DMS53 (cell line): Measurements from ENCODE around the gene TUBGCP6.
"Not testable (repeated sequence)": the region's sequence is repeated elsewhere in the genome, so short reads cannot be mapped to it uniquely, and the experiment has no call there.

ENCODE experiments used
- DNase-seq: peaks from one replicate; lab custom pipeline; 2025; lab: John Stamatoyannopoulos, UW

Gene TUBGCP6

DNA sequence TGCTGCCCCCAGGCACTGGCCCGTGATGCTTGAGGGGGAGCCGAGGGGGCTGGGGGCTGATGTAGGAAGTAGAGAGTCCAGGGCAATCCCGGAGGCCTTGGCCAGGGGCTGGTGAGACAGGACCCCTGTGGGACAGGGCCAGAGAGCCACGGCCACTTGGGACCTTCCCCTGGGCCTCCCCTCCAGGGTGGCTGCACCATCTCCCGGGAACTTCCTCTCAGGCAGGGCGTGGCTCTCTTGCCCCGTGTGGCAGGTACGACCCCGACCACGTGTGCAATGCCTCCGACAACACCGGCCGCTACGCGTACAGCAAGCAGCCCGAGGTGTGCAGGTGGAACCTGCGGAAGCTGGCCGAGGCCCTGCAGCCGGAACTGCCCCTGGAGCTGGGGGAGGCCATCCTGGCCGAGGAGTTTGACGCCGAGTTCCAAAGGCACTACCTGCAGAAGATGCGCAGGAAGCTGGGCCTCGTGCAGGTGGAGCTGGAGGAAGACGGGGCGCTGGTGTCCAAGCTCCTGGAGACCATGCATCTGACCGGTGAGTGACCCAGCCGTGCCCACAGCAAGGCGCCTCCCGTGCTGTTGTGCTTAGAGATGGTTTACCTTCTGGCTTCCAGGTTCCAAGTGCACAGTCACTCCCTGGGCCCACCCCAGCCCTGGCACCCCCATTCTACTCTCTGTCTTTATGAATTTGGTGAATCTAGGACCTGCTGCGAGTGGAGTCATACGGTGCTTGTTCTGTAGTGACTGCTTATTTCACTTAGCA lies 34.3 kb downstream of the TUBGCP6 start:
- DNase-seq, result no peak

DNA sequence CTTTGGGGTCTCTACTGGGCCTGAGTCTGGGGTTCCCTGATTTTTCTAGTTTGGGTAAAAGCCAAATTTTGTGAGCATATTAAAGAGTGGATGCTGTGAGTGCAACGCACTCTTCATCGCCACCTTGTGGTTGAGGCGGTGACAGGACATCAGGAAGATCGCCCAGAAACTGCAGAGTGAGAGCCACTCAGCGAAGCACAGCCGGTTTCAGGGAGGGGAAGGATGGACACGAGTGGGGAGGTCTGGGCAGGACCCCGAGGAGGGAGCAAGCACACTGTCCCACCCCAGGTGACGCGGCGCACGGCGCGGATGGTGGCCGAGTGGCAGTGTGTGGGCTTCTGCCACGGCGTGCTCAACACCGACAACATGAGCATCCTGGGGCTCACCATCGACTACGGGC lies 34.9 kb downstream of the TUBGCP6 start:
- DNase-seq, result peak; percentile 73

DNA sequence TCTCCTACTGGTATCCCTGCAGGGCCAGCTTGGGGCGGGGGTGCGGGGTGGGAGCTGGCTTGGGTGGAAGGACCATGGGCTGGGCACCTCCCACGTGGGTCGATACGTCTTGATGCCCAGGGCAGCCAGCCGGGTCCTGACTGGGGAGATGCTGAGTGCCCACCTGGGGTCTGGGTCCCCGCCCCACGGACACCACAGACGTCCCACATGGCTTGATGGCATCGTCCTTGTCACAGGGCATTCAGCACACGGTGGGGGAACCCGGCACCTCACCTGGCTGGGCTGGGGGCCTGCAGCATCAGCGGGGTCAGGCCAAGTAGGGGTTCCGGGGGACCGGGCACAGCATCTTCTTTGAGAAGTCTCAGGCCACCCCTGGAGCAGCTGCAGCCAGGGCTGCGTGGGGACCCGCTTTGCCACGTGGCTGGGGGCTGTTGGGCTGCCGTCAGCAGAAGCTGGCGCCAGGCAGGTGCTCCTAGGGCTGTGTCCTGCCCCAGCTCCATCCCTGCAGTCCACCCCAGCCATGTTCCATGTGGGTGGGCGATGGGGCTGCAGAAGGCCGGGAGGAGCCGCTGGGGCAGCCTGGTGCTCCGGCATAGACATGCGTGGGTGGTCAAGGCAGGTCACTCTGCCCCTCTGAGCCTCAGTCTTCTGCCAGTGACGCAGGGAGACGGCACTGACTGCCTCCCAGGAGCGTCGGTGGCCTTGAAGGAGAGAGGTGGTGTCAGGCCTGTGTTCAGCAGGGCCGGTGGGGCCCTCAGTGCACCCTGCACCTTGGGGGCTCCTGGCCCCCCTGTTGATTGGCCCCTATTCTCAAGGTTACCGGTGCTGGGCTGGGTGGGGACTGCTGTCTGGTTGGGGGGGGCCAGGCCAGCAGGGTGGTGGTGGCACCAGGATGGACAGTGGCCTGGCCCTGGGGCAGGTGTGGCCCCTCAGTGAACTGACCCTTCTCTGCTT lies 35.6 kb downstream of the TUBGCP6 start:
- peak; percentile 25 for DNase-seq

DNA sequence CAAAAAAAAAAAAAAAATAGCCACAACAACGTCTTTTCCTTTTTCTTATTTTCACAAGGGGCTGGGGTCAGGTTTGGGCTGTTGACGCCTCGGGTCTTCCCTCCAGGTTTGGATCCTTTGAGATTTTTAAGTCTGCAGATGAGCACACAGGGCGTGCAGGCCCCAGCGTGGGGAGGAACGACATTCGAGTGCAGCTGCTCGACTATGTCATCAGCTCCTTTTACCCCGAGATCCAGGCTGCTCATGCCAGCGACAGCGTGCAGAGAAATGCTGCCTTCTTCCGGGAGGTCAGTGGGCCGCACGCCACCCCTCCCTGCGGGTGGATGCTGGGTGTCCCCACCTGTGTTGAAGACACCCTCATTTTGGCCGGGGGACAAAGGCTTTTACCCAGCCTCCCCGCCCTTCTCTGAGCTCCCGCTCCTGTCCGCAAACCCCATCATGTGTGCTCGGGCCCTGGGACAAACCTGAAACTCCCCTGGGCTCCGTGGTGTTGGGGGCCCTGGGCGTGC lies 36.3 kb downstream of the TUBGCP6 start:
- DNase-seq, result no peak

DNA sequence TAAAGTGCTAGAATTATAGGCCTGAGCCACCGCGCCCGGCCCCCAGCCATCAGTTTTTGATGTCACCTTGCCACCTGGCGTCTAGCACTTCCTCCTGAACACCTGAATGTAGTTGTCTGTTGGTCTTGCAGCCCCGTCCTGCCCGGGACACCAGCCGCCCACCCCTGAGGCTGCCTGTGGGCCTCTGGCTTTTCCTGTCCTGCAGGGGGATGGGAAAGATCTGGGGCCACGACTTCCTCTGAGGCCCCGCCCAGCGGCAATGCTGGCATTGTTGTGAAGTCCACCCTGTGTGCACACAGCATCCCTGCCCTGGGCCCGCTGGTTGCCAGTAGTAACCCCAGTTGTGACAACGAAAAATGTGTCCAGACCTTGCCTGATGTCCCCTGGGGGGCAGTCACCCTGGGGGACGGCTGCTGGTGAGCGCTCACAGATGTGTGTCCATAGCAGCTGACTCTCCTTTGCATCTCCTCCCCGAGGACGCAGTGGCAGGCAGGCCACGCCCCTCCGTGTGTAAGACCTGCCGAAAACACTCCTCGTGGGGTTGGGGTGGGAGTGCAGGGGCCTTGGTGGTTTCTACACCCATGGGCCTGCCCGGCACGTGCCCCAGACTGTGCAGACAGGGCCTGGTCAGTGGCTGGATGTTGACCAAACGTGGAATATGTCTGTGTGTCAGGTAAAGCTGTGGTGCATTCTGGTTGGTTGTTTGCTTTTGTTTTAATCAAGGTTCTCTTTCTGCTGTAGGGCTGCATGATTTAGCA lies 37.3 kb downstream of the TUBGCP6 start:
- no peak for DNase-seq

DNA sequence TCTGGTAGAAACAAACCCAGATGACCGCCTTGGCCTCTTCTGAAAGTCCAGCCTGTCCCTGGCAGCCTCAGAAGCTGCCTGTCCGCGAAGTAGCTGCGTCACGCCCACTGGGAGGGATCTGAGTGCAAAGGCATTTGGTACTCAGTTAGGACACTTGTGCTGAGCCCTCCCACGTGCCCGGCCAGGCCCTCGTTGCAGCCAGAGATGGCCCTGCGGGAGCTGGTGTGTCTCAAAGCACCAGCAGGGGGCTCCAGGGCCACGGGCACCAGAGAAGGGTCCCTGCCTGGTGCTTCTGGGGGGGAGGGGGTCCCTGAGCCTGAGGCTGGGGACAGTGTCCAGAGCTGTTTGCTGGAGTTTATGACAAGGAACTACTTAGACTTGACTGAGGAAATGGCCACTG lies 38.2 kb downstream of the TUBGCP6 start:
- DNase-seq, result peak; percentile 41

DNA sequence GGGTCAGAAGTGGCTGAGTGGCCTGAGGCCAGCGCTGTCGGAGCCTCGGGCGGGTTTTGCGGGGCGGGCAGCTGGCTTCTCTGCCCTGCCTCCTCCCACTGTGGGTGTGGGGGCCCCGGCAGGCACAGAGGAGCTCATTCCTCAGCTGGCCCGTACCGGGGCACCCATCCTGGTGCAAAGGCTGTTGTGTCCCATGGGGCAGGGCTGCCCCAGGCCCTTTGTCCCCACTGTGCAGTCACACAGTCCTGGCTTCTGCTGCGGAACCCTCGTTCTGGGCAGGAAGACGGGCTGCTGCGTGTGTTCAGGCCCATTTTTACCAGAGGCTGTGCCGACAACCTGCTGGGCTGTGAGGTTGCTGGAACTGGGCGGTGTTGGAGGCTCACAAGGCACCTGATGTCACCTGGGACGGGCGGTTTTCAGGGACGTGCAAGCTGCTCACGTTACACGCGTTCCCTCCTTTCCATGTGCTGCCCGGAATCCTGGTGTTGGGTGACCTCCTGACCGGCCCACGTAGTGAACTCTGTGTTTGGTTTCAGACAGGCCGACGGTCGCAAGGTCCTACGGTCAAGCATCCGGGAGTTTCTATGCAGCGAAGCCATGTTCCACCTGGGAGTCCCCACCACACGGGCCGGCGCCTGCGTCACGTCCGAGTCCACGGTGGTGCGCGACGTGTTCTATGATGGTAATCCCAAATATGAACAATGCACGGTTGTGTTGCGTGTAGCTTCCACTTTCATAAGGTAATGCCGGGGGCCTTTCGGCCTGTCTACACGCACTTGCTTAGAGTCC lies 38.8 kb downstream of the TUBGCP6 start:
- no peak for DNase-seq

DNA sequence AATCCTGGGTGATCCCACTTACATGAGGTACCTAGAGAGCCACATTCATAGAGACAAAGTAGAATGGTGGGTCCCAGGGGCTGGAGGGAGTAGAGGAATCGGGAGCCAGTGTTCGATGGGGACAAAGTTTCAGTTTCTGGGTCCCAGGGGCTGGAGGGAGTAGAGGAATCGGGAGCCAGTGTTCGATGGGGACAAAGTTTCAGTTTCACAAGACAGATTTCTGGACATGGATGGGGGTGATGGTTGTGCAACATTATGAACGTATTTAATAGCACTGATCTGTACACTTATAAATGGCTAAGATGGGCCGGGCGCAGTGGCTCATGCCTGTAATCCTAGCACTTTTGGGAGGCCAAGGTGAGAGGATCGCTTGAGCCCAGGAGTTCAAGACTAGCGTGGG lies 39.8 kb downstream of the TUBGCP6 start:
- DNase-seq, result not testable (repeated sequence)

DNA sequence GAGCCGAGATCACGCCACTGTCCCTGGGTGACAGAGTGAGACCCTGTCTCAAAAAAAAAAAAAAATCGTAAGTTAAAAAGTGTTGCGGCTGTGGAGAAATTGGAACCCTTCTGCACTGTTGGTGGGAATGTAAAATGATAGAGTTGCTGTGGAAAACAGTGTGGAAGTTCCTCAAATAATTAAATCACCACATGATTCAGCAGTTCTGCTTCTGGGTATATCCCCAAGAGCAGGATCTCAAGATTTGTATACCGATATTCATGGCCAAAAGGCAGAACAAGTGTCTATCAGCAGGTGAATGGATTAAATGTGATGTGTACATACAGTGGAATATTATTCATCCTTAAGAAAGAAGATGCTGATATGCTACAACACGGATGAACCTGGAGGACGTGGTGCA lies 40.3 kb downstream of the TUBGCP6 start:
- DNase-seq, result no peak

DNA sequence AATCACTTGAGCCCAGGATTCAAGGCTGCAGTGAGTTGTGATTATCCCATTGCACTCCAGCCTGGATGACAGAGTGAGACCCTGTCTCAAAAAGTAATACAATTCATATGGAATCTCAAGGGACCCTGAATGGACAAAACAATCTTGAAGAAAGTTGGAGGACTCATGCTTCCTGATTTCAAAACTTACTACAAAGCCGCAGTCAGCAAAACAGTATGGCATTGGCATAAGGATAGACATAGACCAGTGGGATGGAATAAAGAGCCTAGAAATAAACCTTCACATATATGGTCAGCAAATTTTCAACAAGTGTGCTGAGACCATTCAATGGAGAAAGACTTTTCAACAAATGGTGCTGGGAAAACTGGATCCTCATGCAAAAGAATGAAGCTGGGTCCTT lies 41.5 kb downstream of the TUBGCP6 start:
- no peak for DNase-seq

DNA sequence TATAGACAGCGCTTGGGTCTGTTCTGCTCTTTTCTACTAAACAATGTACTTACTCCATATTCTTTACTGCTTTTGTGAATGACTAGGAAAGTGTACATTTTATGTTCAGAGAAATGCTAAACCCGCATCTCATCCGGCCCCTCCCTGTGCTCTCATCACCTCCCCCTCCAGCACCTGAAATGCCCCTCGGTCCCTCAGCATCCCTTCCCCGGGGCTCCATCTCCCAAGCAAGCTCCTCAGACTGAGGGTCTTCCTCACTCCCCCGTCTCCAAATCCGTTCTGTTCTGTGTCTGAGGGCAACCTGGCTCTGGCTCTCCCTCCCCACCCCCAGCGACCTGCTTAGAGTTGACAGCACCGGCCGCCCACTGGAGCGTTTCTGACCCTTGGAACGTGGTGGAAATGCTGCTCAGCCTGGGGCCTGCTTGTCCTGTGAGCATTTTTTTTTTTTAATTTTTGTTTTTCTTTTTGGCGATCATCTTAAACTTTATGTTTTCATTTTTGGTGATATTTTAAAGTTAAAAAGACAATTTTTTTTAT lies 42.6 kb downstream of the TUBGCP6 start:
- no peak for DNase-seq

DNA sequence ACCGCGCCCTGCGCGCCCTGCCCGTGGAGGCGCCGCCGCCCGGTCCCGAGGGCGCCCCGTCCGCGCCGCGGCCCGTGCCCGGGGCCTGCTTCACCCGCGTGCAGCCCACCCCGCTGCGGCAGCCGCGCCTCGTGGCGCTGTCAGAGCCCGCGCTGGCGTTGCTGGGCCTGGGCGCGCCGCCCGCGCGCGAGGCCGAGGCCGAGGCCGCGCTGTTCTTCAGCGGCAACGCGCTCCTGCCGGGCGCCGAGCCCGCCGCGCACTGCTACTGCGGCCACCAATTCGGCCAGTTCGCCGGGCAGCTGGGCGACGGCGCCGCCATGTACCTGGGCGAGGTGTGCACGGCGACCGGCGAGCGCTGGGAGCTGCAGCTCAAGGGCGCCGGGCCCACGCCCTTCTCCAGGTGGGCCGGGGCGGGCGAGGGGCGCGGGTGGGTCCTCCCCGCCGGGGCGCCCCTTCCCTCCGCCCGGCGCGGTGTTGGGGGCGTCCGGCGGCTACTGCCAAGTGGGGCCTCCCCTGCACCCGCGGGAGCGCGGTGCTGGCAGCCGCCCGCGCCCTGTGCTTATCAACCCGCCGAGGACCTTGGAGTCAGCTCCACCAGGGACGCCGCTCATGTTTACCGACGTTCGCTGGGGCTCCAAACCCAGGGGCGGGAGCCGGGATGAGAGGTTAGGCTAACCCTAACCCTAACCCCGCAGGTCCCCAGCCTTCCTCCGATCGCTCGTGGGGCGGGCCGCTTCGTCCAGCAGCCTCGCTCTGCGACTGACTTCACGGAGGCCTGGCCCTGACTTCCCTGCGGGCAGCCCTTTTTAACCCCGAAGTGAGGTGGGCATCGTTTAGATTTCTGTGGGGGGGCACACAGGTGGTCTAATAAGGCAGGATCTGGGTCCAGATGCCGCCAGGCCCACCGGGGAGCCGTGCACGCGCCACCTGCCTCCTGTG lies 43.4 kb downstream of the TUBGCP6 start:
- DNase-seq, result peak; percentile 58

DNA sequence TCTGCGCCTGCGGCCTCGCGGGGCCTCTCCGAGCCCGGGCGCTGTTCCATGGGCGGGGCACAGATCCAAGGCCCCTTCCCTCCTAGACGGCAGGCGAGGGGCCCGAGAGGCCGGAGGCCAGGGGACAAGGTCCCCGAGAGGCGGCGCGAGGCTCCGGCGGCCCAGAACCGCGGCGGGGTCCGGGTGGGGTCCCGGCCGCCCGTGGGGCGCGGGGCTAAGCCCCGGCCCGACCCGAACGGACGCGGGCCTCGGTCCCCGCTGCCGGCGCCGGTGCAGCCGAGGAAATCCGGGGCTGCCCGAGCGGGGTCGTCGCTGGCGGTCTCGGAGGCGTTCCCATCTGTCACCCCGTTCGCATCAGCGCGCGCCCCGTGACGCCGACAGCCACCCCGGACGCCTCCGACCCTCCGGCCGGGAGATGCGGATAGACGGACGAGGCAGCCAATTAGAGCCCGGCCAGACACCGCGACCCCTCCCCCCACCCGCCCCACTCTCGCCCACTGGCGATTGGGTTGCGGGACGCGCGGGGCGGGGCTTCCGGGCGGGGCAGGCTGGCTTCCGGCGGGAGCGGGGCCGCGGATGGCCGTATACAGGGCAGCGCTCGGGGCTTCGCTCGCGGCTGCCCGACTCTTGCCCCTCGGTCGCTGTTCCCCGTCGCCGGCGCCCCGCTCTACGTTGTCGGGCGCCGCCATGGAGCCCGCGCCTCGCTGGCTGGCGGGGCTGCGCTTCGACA lies 44.2 kb downstream of the TUBGCP6 start, which contains the start of gene SELENOO:
SELENOO (plus strand) TSS at position 551 of the 730 bp plus-strand sequence; CDS start at position 577, 26 bp downstream.
- peak; percentile 91 for DNase-seq

DNA sequence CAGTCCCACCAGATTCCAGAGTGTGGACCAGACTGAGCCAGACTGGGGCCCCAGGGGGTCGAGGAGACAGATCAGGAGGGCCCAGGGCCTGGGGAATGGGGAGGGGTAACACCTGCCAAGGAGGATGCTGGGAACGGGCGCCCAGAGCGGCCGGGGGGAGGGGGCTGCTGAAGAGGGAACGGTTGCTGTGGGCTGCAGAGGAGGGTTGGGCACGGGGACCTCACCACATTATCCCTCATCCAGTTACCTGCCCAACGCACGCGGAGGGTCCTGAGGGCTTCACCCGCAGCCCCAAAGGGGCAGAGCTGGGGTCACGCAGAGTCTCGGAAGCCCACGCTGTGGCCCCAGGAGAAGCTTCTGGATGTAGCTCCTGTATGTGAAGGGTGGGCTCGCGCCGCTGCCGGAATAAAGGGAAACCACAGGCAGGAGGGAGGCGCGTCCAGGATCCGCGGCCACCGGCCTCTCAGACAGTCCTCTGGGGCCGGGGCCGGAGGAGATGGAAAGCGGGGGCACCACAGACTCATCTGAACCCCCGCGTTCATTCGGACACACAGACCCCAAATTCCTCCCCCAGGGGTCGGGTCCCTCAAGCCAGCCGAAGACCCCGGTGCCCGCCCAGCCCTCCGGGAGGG lies 44.9 kb downstream of the TUBGCP6 start:
- DNase-seq, result peak; percentile 48

DNA sequence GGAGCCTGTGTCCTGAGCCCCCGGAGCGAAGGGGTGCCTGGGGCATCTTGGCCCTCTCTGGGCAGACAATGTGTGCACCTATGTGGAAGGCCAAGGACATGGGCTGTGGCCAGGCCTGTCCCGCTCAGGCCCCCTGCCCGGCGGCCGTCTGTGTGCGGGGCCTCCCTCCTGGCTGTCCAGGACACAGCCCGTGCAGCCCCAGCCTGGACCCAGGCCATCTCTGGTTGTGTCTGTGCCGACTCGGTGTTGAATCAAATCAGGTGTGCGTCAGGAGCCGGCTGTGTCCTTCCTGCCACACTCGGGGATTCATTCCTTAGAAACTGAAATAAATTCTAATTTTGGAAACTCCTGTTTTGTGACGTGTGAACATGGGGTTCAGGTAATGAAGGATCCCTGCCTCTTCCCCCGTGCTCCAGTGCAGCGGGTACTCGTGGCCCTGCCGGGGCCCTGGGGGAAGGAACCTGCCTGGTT lies 45.5 kb downstream of the TUBGCP6 start:
- no peak for DNase-seq

DNA sequence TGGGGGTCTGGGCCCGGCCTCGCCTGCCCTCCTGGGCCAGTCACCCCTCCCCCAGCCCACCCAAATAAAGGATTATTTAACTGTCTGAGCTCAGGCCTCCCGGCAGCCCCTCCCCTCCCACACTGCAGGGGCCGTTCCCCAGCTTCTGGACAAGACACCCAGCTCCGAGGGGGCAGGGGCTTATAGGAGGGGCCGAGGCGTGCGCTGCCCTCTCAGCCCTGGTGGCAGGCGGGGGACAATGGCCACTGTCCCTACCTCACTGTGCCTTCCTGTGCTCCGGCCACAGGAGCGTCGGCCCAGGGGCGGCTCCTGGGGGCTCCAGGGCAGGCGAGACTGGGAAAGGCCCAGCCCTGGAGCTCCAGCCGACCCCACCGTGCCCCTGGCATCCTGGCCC lies 46.2 kb downstream of the TUBGCP6 start:
- DNase-seq, result no peak

DNA sequence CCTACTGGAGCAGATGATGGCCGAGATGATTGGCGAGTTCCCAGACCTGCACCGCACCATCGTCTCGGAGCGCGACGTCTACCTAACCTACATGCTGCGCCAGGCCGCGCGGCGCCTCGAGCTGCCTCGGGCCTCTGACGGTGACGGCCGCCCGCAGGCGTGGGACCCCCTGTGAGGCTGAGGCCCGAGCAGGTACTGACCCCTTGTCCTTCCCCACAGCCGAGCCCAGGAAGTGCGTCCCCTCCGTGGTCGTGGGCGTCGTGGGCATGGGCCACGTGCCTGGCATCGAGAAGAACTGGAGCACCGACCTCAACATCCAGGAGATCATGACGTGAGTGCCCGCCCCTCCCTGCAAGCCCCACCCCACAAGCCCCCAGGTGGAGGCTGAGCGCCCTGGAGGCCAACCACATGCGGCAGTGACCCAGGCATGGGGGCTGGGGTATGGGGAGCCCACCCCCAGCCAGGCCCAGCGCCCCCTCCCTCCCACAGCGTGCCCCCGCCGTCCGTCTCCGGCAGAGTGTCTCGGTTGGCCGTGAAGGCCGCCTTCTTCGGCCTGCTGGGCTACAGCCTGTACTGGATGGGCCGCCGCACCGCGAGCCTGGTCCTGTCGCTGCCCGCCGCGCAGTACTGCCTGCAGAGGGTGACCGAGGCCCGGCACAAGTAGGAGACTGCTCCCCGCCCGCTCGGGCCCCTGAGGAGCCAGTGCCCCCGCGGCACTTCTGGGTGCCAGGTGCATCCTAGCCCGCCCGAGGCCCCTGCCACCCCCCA lies 46.8 kb downstream of the TUBGCP6 start:
- no peak for DNase-seq
